ENCODE data around the gene ZNF544.

- TF ChIP-seq EZH2 (IDR thresholded peaks at IDR 0.05; ENCODE audit: low read depth): no peak
- no peak for TF ChIP-seq CTCF (conservative IDR thresholded peaks at IDR 0.05)
Observed at GRCh38 chr19:58209577-58209976, 19.1 kb upstream of the ZNF544 start.
